HG02943 (cell line): ENCODE measurements around the gene CABP4.
A peak's percentile ranks its signal among the peaks of the same experiment; 100 is the strongest.

Experiments used
- ATAC-seq: cut with Tn5 transposase; IDR thresholded peaks from one replicate; pipeline ENCODE4 v1.9.1; 2021; ENCODE audit warnings: mild to moderate bottlenecking, low read depth, moderate library complexity; ENCODE audit not compliant: unreplicated experiment

The CABP4 gene

GRCh38 chr11:67506426-67507051 is 51.4 kb downstream of the CABP4 start:
- ATAC-seq = no peak

GRCh38 chr11:67507242-67507863 is 52.2 kb downstream of the CABP4 start:
- ATAC-seq = no peak

DNA sequence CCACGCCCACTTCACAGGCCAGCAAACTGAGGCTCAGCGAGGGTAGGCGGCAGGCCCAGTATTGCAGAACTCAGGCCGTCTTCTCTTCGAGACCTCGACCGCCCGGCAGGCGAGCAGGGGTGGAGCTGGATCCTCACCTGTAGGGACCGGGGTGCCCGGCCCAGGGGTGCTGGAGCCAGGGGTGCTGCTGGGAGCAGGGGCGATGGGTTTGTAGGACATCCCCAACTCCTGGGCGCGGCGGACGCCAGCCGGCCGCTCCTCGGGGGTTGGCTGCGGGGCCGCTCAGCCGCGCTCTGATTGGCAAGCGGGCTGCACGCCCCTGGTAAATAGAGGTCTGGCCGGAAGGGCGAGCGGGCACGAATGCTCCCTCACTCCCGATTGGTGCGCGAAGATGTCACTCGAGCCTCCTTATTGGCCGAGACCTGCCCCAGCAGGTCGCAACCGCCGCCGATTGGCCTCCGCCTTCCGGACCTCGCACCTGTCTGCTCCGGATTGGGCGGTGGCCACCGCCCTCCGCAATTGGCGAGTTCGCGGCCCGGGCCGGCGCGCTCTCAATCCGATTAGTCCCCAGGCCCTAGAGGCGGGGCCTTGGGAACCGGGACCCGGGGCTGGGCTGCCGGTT is 52.8 kb downstream of the CABP4 start, which contains the start of gene CDK2AP2:
Gene CDK2AP2, minus strand, starts transcription at position 299 of the 622 bp plus-strand sequence. Its CDS starts 80 bp downstream, at position 219.
- peak; percentile 58 for ATAC-seq

DNA sequence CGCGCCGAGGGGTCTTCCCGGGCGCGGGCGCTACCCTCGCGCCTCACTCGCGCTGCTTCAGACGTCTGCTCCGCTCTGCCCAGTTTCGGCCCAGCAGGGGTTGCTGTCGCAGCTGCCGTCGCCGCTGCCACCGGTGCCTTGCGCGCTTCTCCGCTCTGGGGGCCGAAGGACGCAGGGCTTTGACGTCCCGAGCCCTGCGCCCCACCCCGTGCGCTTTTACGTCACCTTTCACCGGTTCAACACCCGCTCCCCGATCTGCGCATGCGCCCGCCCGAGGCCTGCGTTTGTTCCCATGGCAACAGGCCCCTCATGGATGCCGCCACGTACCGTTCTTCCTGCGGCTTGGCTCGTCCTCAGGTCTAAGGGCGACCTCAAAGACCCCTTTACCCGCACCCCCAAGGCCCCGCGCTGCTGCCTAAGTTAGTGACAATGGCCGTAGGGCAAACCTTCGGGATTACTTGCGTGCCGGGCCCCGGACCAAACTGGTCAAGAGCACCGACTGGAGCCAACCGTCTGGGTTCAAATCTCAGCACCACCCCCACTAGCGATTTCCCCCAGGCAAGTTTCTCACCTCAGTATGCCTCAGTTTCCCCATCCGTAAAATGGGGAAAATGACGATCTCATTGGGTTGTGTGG is 53.5 kb downstream of the CABP4 start:
- peak; percentile 40 for ATAC-seq

DNA sequence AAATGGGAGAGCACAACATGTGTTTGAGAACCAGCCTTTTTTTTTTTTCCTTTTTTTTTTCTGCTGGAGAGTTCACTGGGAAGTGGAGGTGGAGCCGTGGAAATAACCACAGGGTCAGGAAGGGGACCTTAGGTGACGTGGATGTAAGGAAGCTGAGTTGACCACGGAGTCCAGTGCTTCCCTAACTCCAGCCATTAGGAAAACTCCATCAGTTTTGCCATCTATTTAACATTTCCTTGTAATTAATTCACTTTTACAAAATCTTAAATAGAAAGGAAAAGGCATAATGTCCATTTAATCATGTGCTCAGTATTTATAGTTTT is 54.8 kb downstream of the CABP4 start:
- ATAC-seq = no peak
